ENCODE measurements around the gene SLC25A24.

DNA sequence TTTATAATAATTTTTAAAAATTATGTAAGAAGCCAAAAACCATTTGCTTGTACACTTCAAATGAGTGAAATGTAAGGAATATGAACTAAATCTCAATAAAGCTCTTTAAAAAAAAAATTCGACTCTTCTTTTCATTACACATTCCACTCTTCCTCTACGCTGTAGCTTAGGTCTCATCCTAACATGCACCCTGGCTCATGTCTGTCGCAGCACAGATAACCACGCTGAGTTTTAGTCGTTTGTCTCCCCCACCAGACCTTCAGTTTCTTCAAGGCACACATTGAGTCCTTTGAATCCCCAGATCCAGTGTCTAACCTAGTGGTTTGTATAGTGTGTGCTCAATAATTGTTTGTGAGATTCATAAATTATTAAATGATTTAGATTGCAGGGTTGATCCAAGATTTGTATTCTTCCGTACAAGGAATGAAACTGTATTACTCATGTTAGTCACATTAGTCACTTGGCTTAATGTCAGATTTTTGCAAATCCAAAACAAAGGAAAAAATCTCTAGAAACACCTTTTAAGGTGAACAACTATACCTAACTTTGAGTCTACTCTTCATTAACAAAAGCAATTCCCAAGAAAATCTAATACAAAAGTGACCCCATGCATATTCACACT, 57.3 kb downstream of the SLC25A24 start:
- TF ChIP-seq, protein P1, sequence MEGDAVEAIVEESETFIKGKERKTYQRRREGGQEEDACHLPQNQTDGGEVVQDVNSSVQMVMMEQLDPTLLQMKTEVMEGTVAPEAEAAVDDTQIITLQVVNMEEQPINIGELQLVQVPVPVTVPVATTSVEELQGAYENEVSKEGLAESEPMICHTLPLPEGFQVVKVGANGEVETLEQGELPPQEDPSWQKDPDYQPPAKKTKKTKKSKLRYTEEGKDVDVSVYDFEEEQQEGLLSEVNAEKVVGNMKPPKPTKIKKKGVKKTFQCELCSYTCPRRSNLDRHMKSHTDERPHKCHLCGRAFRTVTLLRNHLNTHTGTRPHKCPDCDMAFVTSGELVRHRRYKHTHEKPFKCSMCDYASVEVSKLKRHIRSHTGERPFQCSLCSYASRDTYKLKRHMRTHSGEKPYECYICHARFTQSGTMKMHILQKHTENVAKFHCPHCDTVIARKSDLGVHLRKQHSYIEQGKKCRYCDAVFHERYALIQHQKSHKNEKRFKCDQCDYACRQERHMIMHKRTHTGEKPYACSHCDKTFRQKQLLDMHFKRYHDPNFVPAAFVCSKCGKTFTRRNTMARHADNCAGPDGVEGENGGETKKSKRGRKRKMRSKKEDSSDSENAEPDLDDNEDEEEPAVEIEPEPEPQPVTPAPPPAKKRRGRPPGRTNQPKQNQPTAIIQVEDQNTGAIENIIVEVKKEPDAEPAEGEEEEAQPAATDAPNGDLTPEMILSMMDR (IDR thresholded peaks at IDR 0.05; ENCODE audit: low read length): no peak
- TF ChIP-seq EZH2 (IDR thresholded peaks at IDR 0.05; ENCODE audit: borderline replicate concordance, low read length): no peak

All from OCI-LY1 (cell line).